Subcutaneous preadipocyte (primary cell): ENCODE measurements around the gene FZD7. TPM values are rescaled to one million over a fixed set of nuclear protein-coding genes. Genes with fewer than 3 reads are reported as not detected.

Experiments used
- total RNA-seq: library from RNA; depleted of rRNA; stranded (reverse); fragments of >200 nt; gene quantifications from 2 replicates; pipeline ENCODE4 v1.2.3, GENCODE V29; 2012

The FZD7 gene
- total RNA-seq, result 5.1 and 7.0 TPM in 2 replicates

GRCh38 chr2:202033317-202034248 lies at the start of gene FZD7:
FZD7 (plus strand) TSS chr2:202033855; CDS start chr2:202034648, 793 bp downstream.

DNA sequence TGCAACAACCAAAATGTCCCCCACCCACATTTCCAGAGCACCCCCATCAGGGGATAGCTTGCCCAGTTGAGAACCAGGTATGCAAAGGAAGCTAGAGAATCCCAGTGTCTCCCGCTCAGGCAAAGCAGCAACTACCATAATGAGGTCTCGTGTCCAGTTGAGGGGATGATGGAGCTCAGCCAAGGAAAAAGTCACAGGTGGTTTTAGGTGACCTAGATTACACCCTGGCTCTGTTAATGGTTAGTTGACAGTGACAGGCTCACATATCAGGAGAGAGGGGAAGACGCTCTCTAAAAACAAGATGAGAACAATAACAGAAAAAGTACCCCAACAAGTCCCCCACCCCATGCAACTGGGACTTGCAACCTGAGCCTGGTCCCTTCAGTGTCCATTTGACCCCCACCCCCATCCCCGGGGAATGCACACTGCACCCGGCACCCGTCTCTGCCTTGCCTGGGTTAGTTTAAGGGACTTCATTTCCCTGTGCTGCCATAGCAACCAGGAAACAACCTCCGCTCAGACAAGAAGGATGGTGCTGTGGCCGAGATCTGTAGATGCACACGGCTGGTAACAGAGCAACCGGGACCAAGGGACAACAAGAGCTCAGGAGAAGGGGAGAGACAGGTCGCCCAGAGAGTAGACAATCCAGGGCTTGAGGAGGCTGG lies 39.2 kb downstream of the FZD7 start, which contains the start of gene KIAA2012:
TSS of gene KIAA2012 (plus strand) at position 519 of the 665 bp plus-strand sequence. CDS start 373 bp downstream, outside the sequence.

Other genes with a start within 250 kb of the FZD7 start
- gene CDK15, start 227.3 kb upstream of the FZD7 start, total RNA-seq, result 2.2 and 4.7 TPM in 2 replicates
- gene KIAA2012, start 39.4 kb downstream of the FZD7 start, total RNA-seq, result not detected in 2 replicates
- 79.4 and 90.3 TPM in 2 replicates for gene SUMO1, start 204.7 kb downstream of the FZD7 start, total RNA-seq
- 68.7 and 86.2 TPM in 2 replicates for gene NOP58, start 231.9 kb downstream of the FZD7 start, total RNA-seq